Activated naive CD4-positive, alpha-beta T cell treated with anti-CD3 and anti-CD28 coated beads for 36 hours (primary cell): ENCODE data around the gene THADA. TPM values are rescaled to one million over a fixed set of nuclear protein-coding genes. Genes with fewer than 3 reads are reported as not detected.

Experiments
- CTCF ChIA-PET: fragments of 350-600 bp; sonication (Branson Sonifier 250); formaldehyde crosslinking; loops from one replicate; lab custom pipeline; 2021; ENCODE audit warnings: antibody characterized with exemption; lab: Charles Lee
- DNase-seq: peaks from one replicate; pipeline ENCODE4 v3.0.0-alpha.2; 2020
- H3K27ac Mint-ChIP-seq: one replicate; pipeline ENCODE4 v1.8.0; 2021; ENCODE audit warnings: mild to moderate bottlenecking, mixed read lengths
- H3K27me3 Mint-ChIP-seq: one replicate; pipeline ENCODE4 v1.8.0; 2021; ENCODE audit warnings: low read depth, mixed read lengths
- H3K36me3 Mint-ChIP-seq: one replicate; pipeline ENCODE4 v1.8.0; 2021; ENCODE audit warnings: low read depth, mixed read lengths
- H3K4me1 Mint-ChIP-seq: one replicate; pipeline ENCODE4 v1.8.0; 2021; ENCODE audit warnings: low read depth, mixed read lengths
- H3K4me3 Mint-ChIP-seq: one replicate; pipeline ENCODE4 v1.8.0; 2021; ENCODE audit warnings: mild to moderate bottlenecking, moderate library complexity, mixed read lengths
- H3K9me3 Mint-ChIP-seq: one replicate; pipeline ENCODE4 v1.8.0; 2021; ENCODE audit warnings: mixed read lengths
- intact Hi-C: fragments of 100-400 bp; cut with micrococcal nuclease; formaldehyde crosslinking; loops from one replicate; pipeline ENCODE4 v1.15.1; 2023
- total RNA-seq, 2 experiments: library from RNA; stranded (reverse); gene quantifications; one replicate each; pipeline ENCODE4 v1.2.3, GENCODE V29; 2021

The THADA gene
- total RNA-seq, 2 experiments from 2014 or later, result 28.6 to 31.5 TPM

GRCh38 chr2:43218702-43219382 is 377.0 kb downstream of the THADA start:
- no peaks in the 10 kb centered on the region for H3K9me3 Mint-ChIP-seq
- peak overlapping the region; percentile 93 for H3K4me3 Mint-ChIP-seq
- H3K4me1 Mint-ChIP-seq, result peaks cover 49% of the 10 kb centered on the region
- H3K27me3 Mint-ChIP-seq, result no peaks in the 10 kb centered on the region
- CTCF ChIA-PET, result interaction anchor here (0.5 to 13.9 kb wide), 10 partner anchors 10 to 91 kb away, joined by 3 to 505 read pairs (median 4); partner anchors contain the start of gene ZFP36L2
- H3K27ac Mint-ChIP-seq, result peak overlapping the region; percentile 98
- peak; percentile 78 for DNase-seq
- intact Hi-C loops, result no loop called here
- H3K36me3 Mint-ChIP-seq, result peaks cover 22% of the 10 kb centered on the region

GRCh38 chr2:43218155-43218701 is 377.6 kb downstream of the THADA start:
- intact Hi-C loops, result no loop called here
- CTCF ChIA-PET, result interaction anchor here (0.7 to 13.9 kb wide), 10 partner anchors 10 to 90 kb away, joined by 3 to 505 read pairs (median 4); partner anchors contain the start of gene ZFP36L2
- H3K27ac Mint-ChIP-seq, result peak overlapping the region; percentile 98

GRCh38 chr2:43217228-43218154 is 378.3 kb downstream of the THADA start:
- H3K27me3 Mint-ChIP-seq, result no peaks in the 10 kb centered on the region
- H3K9me3 Mint-ChIP-seq, result no peaks in the 10 kb centered on the region
- peaks cover 50% of the 10 kb centered on the region for H3K4me1 Mint-ChIP-seq
- intact Hi-C loops, result no loop called here
- peak overlapping the region; percentile 24 for H3K4me3 Mint-ChIP-seq
- CTCF ChIA-PET, result interaction anchor here (0.8 to 13.9 kb wide), 12 partner anchors 10 to 89 kb away, joined by 3 to 505 read pairs (median 6); partner anchors contain the start of gene ZFP36L2
- H3K27ac Mint-ChIP-seq, result peak overlapping the region; percentile 98
- H3K36me3 Mint-ChIP-seq, result peaks cover 13% of the 10 kb centered on the region
- no peak for DNase-seq

More at GRCh38 chr2:43218155-43218701, 377.6 kb downstream of the THADA start:
- Mint-ChIP-seq H3K9me3 (no peaks in the 10 kb centered on the region), H3K4me1 (peaks cover 47% of the 10 kb centered on the region), H3K36me3 (peaks cover 17% of the 10 kb centered on the region), H3K27me3 (no peaks in the 10 kb centered on the region), H3K4me3 (peak overlapping the region; percentile 24)
- no peak for DNase-seq

GRCh38 chr2:43216629-43217028 is 379.2 kb downstream of the THADA start:
- Mint-ChIP-seq H3K36me3 (peaks cover 5% of the 10 kb centered on the region), H3K27me3 (no peaks in the 10 kb centered on the region), H3K9me3 (no peaks in the 10 kb centered on the region), H3K27ac (no peak overlapping the region), H3K4me3 (no peak overlapping the region), H3K4me1 (peaks cover 46% of the 10 kb centered on the region)
- DNase-seq, result no peak
- CTCF ChIA-PET, result interaction anchor here (1.2 to 4.0 kb wide), 5 partner anchors 9 to 78 kb away, joined by 3 to 28 read pairs (median 6); partner anchors contain the start of gene ZFP36L2
- intact Hi-C loops, result no loop called here

GRCh38 chr2:43215673-43216255 is 380.1 kb downstream of the THADA start:
- Mint-ChIP-seq H3K36me3 (no peaks in the 10 kb centered on the region), H3K27me3 (no peaks in the 10 kb centered on the region), H3K27ac (no peak overlapping the region), H3K9me3 (no peaks in the 10 kb centered on the region), H3K4me1 (peaks cover 41% of the 10 kb centered on the region), H3K4me3 (no peak overlapping the region)
- DNase-seq, result no peak
- CTCF ChIA-PET, result interaction anchor here (0.9 to 4.0 kb wide), 9 partner anchors 12 to 89 kb away, joined by 3 to 28 read pairs (median 3); partner anchors contain the start of gene ZFP36L2
- intact Hi-C loops, result no loop called here

GRCh38 chr2:43214253-43214652 is 381.6 kb downstream of the THADA start:
- Mint-ChIP-seq H3K27ac (no peak overlapping the region), H3K27me3 (no peaks in the 10 kb centered on the region), H3K4me1 (peaks cover 37% of the 10 kb centered on the region), H3K9me3 (no peaks in the 10 kb centered on the region), H3K36me3 (no peaks in the 10 kb centered on the region), H3K4me3 (no peak overlapping the region)
- intact Hi-C loops, result no loop called here
- no peak for DNase-seq
- CTCF ChIA-PET, result interaction anchor here (0.7 to 4.0 kb wide), 3 partner anchors 11 to 21 kb away, joined by 3 to 13 read pairs (median 4); no protein-coding TSS in a partner anchor

GRCh38 chr2:43212931-43213330 is 382.9 kb downstream of the THADA start:
- Mint-ChIP-seq H3K4me1 (peaks cover 28% of the 10 kb centered on the region), H3K36me3 (no peaks in the 10 kb centered on the region), H3K4me3 (no peak overlapping the region), H3K9me3 (no peaks in the 10 kb centered on the region), H3K27me3 (no peaks in the 10 kb centered on the region), H3K27ac (no peak overlapping the region)
- CTCF ChIA-PET, result interaction anchor here (0.7 to 1.1 kb wide), 3 partner anchors 18 to 561 kb away, joined by 3 to 6 read pairs (median 3); no protein-coding TSS in a partner anchor
- intact Hi-C loops, result no loop called here
- DNase-seq, result no peak

- no peaks in the 10 kb centered on the region for H3K36me3 Mint-ChIP-seq
- H3K9me3 Mint-ChIP-seq, result no peaks in the 10 kb centered on the region
- DNase-seq, result no peak
- intact Hi-C loops, result no loop called here
- CTCF ChIA-PET, result no interaction called here
- no peak overlapping the region for H3K4me3 Mint-ChIP-seq
- no peaks in the 10 kb centered on the region for H3K27me3 Mint-ChIP-seq
- no peak overlapping the region for H3K27ac Mint-ChIP-seq
- peaks cover 23% of the 10 kb centered on the region for H3K4me1 Mint-ChIP-seq
Observed at GRCh38 chr2:43212216-43212835, 383.5 kb downstream of the THADA start.

- DNase-seq, result peak; percentile 68
- intact Hi-C loops, result loop anchor here (1.0 kb wide), 1 partner anchor 15 kb away; no protein-coding TSS in a partner anchor
- Mint-ChIP-seq H3K27ac (no peak overlapping the region), H3K9me3 (no peaks in the 10 kb centered on the region), H3K4me3 (no peak overlapping the region), H3K27me3 (no peaks in the 10 kb centered on the region), H3K4me1 (peaks cover 27% of the 10 kb centered on the region), H3K36me3 (no peaks in the 10 kb centered on the region)
- CTCF ChIA-PET, result no interaction called here
Observed at GRCh38 chr2:43210467-43211303, 385.2 kb downstream of the THADA start.

- no peaks in the 10 kb centered on the region for H3K27me3 Mint-ChIP-seq
- no peak overlapping the region for H3K4me3 Mint-ChIP-seq
- no peaks in the 10 kb centered on the region for H3K36me3 Mint-ChIP-seq
- DNase-seq, result no peak
- no peaks in the 10 kb centered on the region for H3K9me3 Mint-ChIP-seq
- H3K27ac Mint-ChIP-seq, result no peak overlapping the region
- peaks cover 27% of the 10 kb centered on the region for H3K4me1 Mint-ChIP-seq
- CTCF ChIA-PET, result no interaction called here
- intact Hi-C loops, result loop anchor here (1.0 kb wide), 1 partner anchor 15 kb away; no protein-coding TSS in a partner anchor
Observed at GRCh38 chr2:43210125-43210466, 385.7 kb downstream of the THADA start.
